HG02759 (cell line): ENCODE results near the gene TMC3.
A peak's percentile ranks its signal among the peaks of the same experiment; 100 is the strongest.

Experiments used
- ATAC-seq: cut with Tn5 transposase; IDR thresholded peaks from one replicate; pipeline ENCODE4 v1.9.1; 2021; ENCODE audit warnings: mild to moderate bottlenecking, moderate library complexity; ENCODE audit not compliant: unreplicated experiment

TMC3 gene

GRCh38 chr15:81301385-81301784 lies 72.6 kb downstream of the TMC3 start:
- no peak for ATAC-seq

GRCh38 chr15:81299630-81300273 lies 74.3 kb downstream of the TMC3 start:
- no peak for ATAC-seq

- ATAC-seq = no peak
These were observed 74.9 kb downstream of the TMC3 start for GRCh38 chr15:81299156-81299555.

- ATAC-seq = no peak
These were observed 75.4 kb downstream of the TMC3 start for GRCh38 chr15:81298611-81299010.

- ATAC-seq = no peak
These were observed 76.1 kb downstream of the TMC3 start for GRCh38 chr15:81297603-81298575.

GRCh38 chr15:81297147-81297572 lies 76.9 kb downstream of the TMC3 start:
- ATAC-seq = no peak

GRCh38 chr15:81296673-81297072 lies 77.3 kb downstream of the TMC3 start:
- ATAC-seq = peak; percentile 43

- ATAC-seq = no peak
These were observed 77.8 kb downstream of the TMC3 start for GRCh38 chr15:81296186-81296585.

GRCh38 chr15:81295486-81296121 lies 78.4 kb downstream of the TMC3 start:
- ATAC-seq = no peak

- ATAC-seq = no peak
These were observed 79.5 kb downstream of the TMC3 start for GRCh38 chr15:81294516-81294880.

GRCh38 chr15:81293728-81294515 lies 80.1 kb downstream of the TMC3 start:
- ATAC-seq = peak; percentile 65

- ATAC-seq = peak; percentile 43
These were observed 81.5 kb downstream of the TMC3 start for GRCh38 chr15:81292523-81293001.

- ATAC-seq = no peak
These were observed 82.0 kb downstream of the TMC3 start for GRCh38 chr15:81291916-81292522.

GRCh38 chr15:81289910-81290309 lies 84.1 kb downstream of the TMC3 start:
- ATAC-seq = no peak

- ATAC-seq = no peak
These were observed 85.4 kb downstream of the TMC3 start for GRCh38 chr15:81288616-81289015.

- no peak for ATAC-seq
These were observed 86.0 kb downstream of the TMC3 start for GRCh38 chr15:81288040-81288439.

- ATAC-seq = peak; percentile 43
These were observed 87.3 kb downstream of the TMC3 start for GRCh38 chr15:81286621-81287121.

GRCh38 chr15:81285461-81285860 lies 88.6 kb downstream of the TMC3 start:
- no peak for ATAC-seq

- ATAC-seq = no peak
These were observed 89.6 kb downstream of the TMC3 start for GRCh38 chr15:81284256-81285031.
